ENCODE measurements around the gene SIDT2. TPM values are rescaled to one million over a fixed set of nuclear protein-coding genes. Genes with fewer than 3 reads are reported as not detected.

Gene SIDT2
- total and polyA plus RNA-seq, 2 donors (not counting 3 experiments of a cell fraction or from before 2014, with no cell fraction given): 28.7 to 34.5 TPM

DNA sequence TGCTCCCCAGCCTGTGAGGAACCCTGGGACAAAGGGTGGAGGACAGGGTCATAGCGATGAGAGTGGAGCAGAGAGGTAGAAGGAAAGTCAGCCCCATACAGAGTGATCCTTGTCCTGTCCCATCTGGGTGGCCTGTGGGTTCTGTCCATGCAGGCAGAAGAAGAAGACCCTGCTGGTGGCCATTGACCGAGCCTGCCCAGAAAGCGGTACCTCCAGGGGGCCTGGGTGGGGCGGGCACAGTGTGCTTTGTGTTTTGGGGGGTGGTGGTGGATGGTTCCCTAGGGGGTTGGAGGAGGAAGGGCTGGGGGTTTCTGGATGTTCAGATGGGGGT lies 7.9 kb downstream of the SIDT2 start:
- no peak overlapping the region for H2AFZ ChIP-seq (ENCODE audit: low read depth, low read length)
- no peak overlapping the region for H3K27ac ChIP-seq (ENCODE audit: insufficient read depth, low read depth, low read length)
- FAIRE-seq (no peak), DNase-seq (ENCODE audit: low read depth, low spot score) (no peak)
- H3K9me3 ChIP-seq (replicated peaks; ENCODE audit: control insufficient read depth, insufficient read depth, low read length): no peaks in the 10 kb centered on the region
- H3K27me3 ChIP-seq (ENCODE audit: control insufficient read depth in 2 of 2, insufficient read depth in 2 of 2, low read length in 2 of 2): no peaks in the 10 kb centered on the region
- no peaks in the 10 kb centered on the region for H3K4me1 ChIP-seq (ENCODE audit: control insufficient read depth, extremely low read depth, insufficient read depth, low read length)
- no peak overlapping the region for H3K9ac ChIP-seq (replicated peaks; ENCODE audit: extremely low read depth, insufficient read depth, low read length)
- dilution Hi-C loops (cut with MboI; ENCODE audit: extremely low pct_ligation_motif_present, low sequenced_read_pairs) (no loop called here), intact Hi-C loops (cut with micrococcal nuclease) (no loop called here)
- BruUV-seq (replicated peaks): no TSS peak
- no peak overlapping the region for H3K4me3 ChIP-seq (replicated peaks in 1 of 3; ENCODE audit: insufficient read depth in 1 of 3, low read depth in 1 of 3, low read length in 3 of 3)
- peaks cover 0 to 32% of the 10 kb centered on the region in 2 experiments for H3K36me3 ChIP-seq (ENCODE audit: control insufficient read depth in 2 of 2, extremely low read depth in 1 of 2, insufficient read depth in 2 of 2, low read length in 2 of 2)
- no peak overlapping the region for H3K4me2 ChIP-seq (ENCODE audit: insufficient read depth, low read length)
- H3K9me1 ChIP-seq (replicated peaks; ENCODE audit: control insufficient read depth, extremely low read depth, insufficient read depth, low read length): no peaks in the 10 kb centered on the region
- no peaks in the 10 kb centered on the region for H4K20me1 ChIP-seq (replicated peaks; ENCODE audit: control insufficient read depth, extremely low read depth, insufficient read depth, low read length)
- ChIA-PET POLR2A (no interaction called here), CTCF (no interaction called here)
- H3K79me2 ChIP-seq (ENCODE audit: control insufficient read depth, insufficient read depth, low read length): no peaks in the 10 kb centered on the region
- no peak for TF ChIP-seq MYC (IDR thresholded peaks at IDR 0.05; ENCODE audit: low read depth, low read length)
- no peak for TF ChIP-seq POLR2A (IDR thresholded peaks at IDR 0.05; ENCODE audit: low read depth, low read length)
- TF ChIP-seq FOS (IDR thresholded peaks at IDR 0.05; ENCODE audit: borderline replicate concordance, insufficient read depth, low read length): no peak
- TF ChIP-seq, protein P1, sequence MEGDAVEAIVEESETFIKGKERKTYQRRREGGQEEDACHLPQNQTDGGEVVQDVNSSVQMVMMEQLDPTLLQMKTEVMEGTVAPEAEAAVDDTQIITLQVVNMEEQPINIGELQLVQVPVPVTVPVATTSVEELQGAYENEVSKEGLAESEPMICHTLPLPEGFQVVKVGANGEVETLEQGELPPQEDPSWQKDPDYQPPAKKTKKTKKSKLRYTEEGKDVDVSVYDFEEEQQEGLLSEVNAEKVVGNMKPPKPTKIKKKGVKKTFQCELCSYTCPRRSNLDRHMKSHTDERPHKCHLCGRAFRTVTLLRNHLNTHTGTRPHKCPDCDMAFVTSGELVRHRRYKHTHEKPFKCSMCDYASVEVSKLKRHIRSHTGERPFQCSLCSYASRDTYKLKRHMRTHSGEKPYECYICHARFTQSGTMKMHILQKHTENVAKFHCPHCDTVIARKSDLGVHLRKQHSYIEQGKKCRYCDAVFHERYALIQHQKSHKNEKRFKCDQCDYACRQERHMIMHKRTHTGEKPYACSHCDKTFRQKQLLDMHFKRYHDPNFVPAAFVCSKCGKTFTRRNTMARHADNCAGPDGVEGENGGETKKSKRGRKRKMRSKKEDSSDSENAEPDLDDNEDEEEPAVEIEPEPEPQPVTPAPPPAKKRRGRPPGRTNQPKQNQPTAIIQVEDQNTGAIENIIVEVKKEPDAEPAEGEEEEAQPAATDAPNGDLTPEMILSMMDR (IDR thresholded peaks at IDR 0.05; ENCODE audit: extremely low read depth in 1 of 2, insufficient read depth in 1 of 2, low read depth in 1 of 2, low read length in 2 of 2): no peak
- no peak for TF ChIP-seq POLR2AphosphoS5 (IDR thresholded peaks at IDR 0.05; ENCODE audit: insufficient read depth, low read depth, low read length)
- no peak for TF ChIP-seq EZH2 (IDR thresholded peaks at IDR 0.05; ENCODE audit: borderline replicate concordance, low read depth, low read length, severe bottlenecking)

DNA sequence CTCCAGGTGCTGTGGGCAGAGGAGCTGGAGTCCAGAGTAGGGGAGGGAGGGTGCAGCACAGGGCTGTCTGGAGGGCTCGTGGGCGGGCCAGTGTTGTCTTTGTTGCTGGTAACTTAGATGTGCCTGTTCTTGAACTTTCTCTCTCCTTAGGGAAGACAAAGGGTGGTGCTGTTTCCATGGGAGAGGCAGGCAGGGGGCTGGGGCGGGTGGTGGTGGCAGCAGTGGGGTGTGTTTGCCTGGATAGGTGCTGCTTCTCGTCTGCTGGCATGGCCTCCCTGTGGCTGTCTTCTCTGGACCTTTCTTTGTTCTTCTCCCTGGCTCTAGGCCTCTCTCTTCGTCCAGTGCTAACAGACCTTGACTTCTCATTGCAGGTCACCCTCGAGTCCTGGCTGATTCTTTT lies 8.5 kb downstream of the SIDT2 start:
- ChIA-PET POLR2A (no interaction called here), CTCF (no interaction called here)
- Histone ChIP-seq H2AFZ (ENCODE audit: low read depth, low read length) (no peak overlapping the region), H4K20me1 (replicated peaks; ENCODE audit: control insufficient read depth, extremely low read depth, insufficient read depth, low read length) (no peaks in the 10 kb centered on the region), H3K4me1 (ENCODE audit: control insufficient read depth, extremely low read depth, insufficient read depth, low read length) (no peaks in the 10 kb centered on the region), H3K79me2 (ENCODE audit: control insufficient read depth, insufficient read depth, low read length) (no peaks in the 10 kb centered on the region), H3K9me3 (replicated peaks; ENCODE audit: control insufficient read depth, insufficient read depth, low read length) (no peaks in the 10 kb centered on the region), H3K36me3 (ENCODE audit: control insufficient read depth in 2 of 2, extremely low read depth in 1 of 2, insufficient read depth in 2 of 2, low read length in 2 of 2) (peaks cover 0 to 35% of the 10 kb centered on the region in 2 experiments), H3K9ac (replicated peaks; ENCODE audit: extremely low read depth, insufficient read depth, low read length) (no peak overlapping the region), H3K27ac (ENCODE audit: insufficient read depth, low read depth, low read length) (no peak overlapping the region), H3K9me1 (replicated peaks; ENCODE audit: control insufficient read depth, extremely low read depth, insufficient read depth, low read length) (no peaks in the 10 kb centered on the region), H3K4me2 (ENCODE audit: insufficient read depth, low read length) (no peak overlapping the region), H3K4me3 (replicated peaks in 1 of 3; ENCODE audit: insufficient read depth in 1 of 3, low read depth in 1 of 3, low read length in 3 of 3) (no peak overlapping the region), H3K27me3 (ENCODE audit: control insufficient read depth in 2 of 2, insufficient read depth in 2 of 2, low read length in 2 of 2) (no peaks in the 10 kb centered on the region)
- DNase-seq (ENCODE audit: low read depth, low spot score) (no peak), FAIRE-seq (no peak)
- no TSS peak for BruUV-seq (replicated peaks)
- TF ChIP-seq POLR2A (IDR thresholded peaks at IDR 0.05; ENCODE audit: low read depth, low read length) (no peak), JUN (IDR thresholded peaks at IDR 0.05; ENCODE audit: borderline replicate concordance, insufficient read depth, insufficient read length, low read depth) (no peak), GATA2 (IDR thresholded peaks at IDR 0.05; ENCODE audit: insufficient read depth, insufficient read length, low read depth, low read length) (no peak), FOS (IDR thresholded peaks at IDR 0.05; ENCODE audit: borderline replicate concordance, insufficient read depth, low read length) (no peak), POLR2AphosphoS5 (IDR thresholded peaks at IDR 0.05; ENCODE audit: insufficient read depth, low read depth, low read length) (no peak), MYC (IDR thresholded peaks at IDR 0.05; ENCODE audit: low read depth, low read length) (no peak), EZH2 (IDR thresholded peaks at IDR 0.05; ENCODE audit: borderline replicate concordance, low read depth, low read length, severe bottlenecking) (no peak)
- TF ChIP-seq, protein P1 (IDR thresholded peaks at IDR 0.05; ENCODE audit: extremely low read depth in 1 of 2, insufficient read depth in 1 of 2, low read depth in 1 of 2, low read length in 2 of 2): no peak
- TF ChIP-seq, protein P2, sequence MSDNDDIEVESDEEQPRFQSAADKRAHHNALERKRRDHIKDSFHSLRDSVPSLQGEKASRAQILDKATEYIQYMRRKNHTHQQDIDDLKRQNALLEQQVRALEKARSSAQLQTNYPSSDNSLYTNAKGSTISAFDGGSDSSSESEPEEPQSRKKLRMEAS (IDR thresholded peaks at IDR 0.05; ENCODE audit: insufficient read depth, insufficient read length): no peak
- intact Hi-C loops (cut with micrococcal nuclease): no loop called here
- dilution Hi-C loops (cut with MboI; ENCODE audit: extremely low pct_ligation_motif_present, low sequenced_read_pairs): no loop called here

Data from endothelial cell of umbilical vein (primary cell).